Superior temporal gyrus (tissue), 1 donor: ENCODE results near the gene BBIP1.
"Not testable (repeated sequence)": the region's sequence is repeated elsewhere in the genome, so short reads cannot be mapped to it uniquely, and the experiment has no call there.

Experiments used
- DNase-seq: peaks from one replicate; pipeline ENCODE4 v3.0.0-alpha.2; 2016; ENCODE audit errors: extremely low spot score

The BBIP1 gene

DNA sequence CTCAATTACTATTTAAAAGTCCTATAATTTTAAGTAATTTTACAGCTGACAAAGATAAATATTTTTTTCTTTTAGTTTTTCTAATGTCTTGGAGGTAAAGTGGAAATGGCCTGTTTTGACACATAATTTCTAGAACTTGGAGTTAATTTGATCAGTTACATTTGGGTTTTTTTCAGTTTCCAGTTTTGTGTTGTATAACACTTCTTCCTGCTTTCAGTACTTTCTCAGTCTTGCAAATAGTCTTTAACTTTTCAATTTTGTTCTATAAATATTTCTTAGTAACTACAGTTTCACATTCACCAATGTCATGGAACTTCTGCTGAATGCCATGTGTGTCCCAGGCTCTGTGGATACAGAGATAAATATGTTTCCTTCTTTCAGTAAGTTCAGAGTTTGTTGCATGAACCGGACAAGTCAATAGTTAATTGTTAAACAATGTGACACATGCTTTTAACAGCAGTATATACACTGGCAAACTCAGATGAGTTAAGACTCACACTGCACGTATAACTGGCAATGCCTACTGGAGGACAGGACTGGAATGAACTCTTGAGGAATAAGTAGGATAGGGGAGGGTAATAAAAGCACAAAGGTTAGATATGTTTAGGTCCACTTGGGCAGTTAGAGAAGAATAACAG, 5.0 kb upstream of the BBIP1 start:
- DNase-seq, result no peak

DNA sequence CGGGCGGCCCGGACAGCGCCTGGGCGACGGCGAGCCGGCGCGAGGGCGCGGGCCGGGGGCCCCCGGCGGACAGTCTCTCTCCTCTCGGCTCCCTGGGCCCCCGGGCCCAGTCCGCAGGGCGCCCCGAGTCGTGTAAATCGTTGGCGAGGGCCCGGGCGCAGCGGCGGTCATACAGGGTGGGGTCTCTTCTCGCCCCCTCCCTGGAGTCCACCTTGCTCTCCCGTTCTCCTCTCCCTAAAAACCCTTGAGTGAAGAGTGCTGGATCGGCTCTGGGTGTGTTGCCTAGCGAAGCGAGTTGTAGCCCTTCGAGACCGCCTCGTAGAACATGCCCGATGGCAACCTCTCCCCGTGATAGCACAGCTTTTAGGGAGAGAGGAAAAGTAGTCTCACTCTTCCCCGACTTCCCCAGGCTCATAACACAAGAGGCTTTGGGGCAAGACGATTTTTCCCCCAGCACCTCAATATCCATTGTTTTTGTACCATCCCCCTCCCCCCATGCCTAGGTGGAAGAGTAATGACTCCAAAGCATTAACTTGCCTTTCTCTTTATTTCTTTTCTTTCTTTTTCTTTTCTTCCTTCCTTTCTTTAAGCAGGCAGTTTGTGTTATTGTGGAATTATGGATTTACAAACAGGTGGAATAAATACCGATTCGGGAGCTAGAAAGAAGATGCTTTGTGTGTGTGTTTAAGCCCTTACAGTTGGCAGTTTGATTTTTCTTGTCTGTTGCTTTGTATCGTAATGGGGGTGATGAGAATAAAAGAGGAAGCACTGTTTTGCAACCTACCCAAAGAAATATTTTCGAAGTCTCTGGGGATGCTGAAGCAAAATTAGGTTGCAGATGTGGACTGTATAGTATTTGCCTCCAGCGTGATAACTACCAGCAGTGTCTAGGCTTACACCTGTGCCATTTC, 1.2 kb upstream of the BBIP1 start:
- DNase-seq, result peak; percentile 45

DNA sequence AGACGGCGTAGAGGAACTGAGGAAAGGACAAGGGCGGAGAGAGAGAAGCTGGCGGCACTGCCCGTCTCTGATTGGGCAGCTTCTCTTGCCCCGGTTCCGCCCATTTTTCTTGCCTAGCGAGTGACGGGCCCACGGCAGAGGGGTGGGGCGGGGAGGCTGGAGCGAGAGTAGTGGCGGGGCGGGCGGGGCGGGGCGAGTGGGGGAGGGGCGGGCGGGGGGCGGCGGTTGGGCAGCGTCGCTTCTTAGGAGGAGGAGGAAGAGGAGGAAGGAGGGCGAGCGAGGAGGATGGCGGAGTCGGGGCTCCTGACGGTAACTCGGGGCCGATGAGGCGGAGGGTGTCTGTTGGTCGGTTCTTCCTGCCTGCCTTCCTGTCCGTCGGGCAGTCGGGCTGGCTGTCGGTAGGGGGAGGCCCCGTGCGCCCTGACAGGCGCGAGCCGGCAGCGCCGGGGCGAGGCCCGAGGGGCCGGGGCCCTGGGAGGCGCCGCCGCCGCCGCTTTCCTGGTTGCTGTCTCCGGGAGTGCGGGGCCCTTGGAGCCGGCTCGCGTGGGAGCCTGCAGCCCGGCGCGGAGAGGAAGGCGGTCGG, 460 bp upstream of the BBIP1 start, which contains the start of gene SHOC2:
Gene SHOC2, plus strand, starts transcription at position 256 of the 583 bp plus-strand sequence. CDS start 44,755 bp downstream, outside the sequence.
- no peak for DNase-seq

DNA sequence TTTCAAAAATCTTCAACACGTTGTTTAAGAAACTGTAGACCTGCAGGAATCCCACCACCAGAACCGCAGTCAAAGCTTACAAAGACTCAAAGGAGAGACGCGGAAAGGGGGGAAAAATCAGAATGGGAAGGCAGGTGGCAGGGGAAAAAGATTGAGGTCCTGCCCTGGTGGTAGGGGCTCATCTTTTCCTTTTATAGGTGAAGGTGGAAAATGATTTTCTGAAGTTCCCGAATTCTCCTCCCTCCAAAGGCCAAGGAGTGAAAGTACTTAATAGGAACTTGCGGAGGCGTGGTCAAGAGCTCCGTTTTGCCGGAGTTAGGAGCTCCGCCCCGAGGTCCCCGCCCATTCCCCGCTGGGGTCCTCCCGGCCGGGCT, 724 bp downstream of the BBIP1 start:
- DNase-seq, result peak; percentile 72

DNA sequence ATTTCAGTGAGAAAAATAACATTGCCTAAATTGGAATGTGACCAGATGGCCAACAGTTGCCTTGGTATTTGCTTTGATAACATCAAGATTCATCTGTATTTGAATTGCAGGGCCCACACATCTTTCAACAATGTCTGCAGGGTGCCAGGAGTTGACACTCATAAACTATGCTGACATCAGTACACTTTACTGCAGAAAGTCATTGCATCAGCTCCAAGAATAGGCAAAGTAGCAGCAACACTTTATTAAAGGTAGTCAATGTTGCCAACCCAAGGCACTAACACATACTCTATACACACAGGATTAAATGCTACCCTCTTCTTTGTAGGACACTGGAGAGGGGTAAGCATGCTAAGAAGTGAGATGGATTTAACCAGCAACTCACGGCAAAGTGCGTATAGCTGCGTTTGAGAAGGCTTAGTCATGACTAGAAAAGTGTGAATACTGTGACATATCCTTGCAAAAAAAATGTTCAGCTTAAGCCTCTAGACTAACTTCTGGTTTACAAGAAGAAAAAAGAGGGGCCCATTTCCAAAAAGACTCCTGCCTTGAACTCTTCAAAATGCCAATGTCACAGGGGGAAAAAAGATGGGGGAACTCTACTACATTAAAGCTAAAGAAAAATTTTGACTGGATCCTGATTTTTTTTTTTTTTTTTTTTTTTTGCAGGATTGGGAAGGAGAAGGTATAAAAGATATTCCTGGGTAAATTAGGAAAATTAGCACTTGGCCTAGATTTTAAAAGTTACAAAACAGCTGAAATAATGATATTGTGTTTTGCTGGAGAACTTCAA, 2.2 kb downstream of the BBIP1 start:
- no peak for DNase-seq

DNA sequence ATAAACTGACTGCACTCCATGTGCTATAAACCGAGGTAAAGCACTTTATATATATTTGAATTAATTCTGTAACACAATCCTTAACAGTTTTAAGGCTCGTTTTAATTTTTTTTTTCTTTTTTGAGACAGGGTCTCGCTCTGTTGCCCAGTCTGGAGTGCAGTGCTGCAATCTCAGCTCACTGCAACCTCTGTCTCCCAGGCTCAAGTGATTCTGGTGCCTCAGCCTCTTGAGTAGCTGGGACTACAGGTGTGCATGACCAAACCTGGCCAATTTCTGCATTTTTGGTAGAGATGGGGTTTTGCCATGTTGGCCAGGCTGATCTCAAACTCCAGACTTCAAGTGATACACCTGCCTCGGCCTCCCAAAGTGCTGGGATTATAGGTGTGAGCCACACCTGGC, 3.4 kb downstream of the BBIP1 start:
- not testable (repeated sequence) for DNase-seq

DNA sequence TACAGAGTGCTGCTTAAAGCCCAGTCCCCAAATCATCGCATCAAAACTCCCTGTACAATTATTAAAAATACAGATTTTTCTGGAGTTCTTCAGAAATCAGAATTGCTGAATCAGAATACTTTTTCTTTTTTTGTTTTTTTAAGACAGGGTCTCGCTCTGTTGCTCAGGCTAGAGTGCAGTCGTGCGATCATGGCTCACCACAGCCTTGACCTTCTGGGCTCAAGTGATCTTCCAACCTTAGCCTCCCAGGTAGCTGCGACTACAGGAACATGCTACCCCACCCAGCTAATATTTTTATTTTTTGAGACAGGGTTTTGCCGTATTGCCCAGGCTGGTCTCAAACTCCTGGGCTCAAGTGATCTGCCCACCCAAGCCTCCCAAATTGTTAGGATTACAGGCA, 3.9 kb downstream of the BBIP1 start:
- DNase-seq, result no peak

DNA sequence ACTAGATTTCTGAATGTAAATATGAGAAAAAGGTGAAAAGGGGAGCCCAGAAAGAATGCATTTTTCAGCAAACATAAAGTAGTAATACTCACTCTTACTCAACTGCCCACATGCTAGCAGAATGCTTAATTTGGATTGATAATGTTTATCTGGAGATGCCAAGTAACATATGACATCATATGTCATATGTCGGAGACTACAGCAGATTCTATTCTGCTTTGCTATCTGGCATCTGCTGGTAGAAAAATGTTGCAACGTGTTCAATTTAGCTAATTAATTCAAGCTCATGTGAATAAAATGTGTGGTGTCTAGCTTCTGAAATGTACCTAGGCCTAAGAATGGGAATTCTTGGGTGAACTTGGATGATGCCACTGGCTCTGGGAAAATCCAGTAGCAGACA, 4.5 kb downstream of the BBIP1 start:
- no peak for DNase-seq

DNA sequence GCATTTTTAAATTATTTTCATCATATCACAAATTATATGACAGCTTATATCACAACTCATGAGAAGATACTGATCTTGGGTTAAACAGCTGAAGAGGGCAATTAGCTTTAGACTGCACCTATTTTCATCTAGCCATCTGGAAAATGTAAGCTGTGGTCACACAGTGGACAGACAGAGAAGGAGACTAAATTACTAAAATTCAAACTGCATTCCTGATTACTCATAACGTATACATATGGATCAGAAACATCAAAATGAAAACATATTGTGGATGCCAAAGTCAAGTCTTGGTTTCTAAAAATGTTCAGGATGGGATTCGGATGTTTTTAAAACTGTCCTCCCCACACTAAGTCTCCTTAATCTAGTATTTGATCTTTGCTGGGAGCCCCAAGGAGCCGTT, 6.6 kb downstream of the BBIP1 start:
- no peak for DNase-seq

DNA sequence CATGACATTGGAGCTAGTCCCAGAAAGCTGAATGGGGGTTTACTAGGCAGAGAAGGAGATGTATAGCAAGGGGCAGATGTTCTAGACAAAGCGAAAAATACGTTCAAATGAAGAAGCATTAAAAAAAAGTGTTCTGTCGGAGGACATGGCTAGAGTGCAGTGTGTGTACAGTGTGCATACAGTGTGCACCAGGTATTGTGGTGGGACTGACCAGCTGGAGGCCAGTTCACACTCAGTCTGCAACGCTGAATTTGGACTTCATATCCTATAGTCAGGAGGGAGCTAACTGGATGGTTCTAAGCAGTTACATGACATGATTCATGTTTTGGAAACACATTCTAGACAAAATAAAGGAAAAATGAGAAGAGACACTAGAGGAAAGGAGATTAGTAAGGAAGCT, 8.8 kb downstream of the BBIP1 start:
- DNase-seq, result no peak

DNA sequence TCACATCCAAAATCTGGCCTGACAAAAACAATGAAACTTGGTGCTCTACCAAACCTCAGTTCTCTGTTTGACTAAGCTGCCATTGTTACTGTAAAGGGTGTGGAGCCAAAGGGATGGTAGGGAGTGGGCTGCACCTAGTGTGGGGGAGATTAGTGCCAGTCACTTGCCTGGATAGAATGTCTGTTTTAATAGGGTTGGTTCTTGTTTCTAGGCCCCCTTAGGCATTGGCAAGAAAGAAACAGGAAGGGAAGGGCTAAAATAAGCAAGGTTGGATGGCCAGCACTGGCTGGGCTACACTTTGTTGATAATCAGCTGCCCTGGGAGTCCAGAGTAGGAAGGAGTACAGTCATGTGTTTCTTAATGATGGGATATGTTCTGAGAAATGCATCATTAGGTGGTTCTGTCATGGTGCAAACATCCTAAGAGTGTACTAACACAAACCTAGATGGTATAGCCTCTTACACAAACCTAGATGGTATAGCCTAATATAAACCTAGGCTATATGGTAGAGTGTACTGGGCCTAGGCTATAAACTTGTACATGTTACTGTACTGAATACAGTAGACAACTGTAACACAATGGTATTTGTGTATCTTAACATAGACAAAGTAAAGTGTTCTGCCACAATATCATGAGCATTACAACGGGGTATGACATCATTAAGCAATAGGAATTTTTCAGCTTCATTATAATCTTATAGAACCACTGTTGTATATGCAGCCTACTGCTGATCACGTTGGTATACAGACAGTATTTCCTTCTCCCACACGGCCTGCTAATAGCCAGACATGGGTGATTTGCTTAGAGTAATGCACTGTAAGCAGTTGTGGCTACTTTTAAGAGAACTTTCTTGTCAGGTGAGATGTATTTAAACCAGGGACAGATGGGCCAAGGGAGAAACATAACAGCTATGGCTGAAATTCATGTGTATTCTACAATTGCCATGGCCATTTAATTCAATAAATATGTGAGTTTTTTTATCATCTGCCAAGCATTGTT, 15.4 kb downstream of the BBIP1 start:
- no peak for DNase-seq

DNA sequence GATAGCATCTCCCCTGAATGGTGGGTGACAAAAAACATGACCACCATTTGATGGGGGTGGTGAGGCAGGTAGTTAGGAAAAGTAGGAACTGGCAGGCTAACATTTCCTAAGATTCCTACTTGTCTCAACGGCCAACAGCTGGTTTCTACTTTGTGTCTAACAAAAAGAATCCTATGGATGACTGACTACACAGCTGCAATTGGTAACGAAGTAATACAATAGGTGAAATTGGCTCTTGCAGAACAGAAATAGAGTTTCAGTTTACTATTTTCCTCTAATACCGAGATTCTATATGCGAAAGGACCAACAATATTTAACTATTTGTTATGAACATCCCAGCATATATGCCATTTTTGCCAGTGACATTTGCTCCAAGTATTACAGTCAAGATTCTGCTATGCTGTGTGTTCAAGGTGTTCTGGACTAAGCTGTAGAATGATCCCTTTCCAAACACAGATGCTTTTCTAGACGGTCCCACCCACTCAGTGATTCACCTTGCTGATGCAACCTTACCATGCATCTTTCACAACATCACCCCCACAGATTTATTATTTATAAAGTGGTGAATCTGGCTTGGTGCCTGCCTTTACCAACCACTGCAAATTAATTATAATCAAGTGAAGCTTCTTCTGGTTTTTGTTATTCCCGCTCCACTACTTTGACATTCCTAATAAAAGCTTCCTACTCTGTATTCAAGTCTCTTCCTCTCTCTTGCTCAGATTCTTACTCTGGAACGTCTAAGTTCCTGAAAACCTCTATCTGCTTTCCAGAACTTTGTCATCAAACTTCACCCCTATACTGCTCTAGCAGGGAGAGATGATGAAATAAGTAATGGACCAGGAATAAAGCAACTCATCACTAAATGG, 16.8 kb downstream of the BBIP1 start:
- DNase-seq, result no peak

DNA sequence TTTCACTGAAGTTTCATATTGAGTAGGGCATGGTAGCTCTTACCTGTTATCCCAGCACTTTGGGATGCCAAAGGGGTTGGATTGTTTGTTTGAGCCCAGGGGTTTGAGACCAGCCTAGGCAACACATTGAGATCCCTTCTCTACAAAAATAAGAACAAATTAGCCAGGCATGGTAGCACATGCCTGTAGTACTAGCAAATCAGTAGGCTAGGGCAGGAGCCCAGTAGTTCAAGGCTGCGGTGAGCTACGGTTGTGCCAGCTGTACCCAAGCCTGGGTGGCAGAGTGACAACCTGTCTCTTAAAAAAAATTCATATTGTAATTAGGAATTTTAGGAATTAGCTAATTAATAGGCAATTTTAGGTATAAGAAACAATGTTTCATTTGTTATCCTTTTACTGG, 18.0 kb downstream of the BBIP1 start:
- DNase-seq, result no peak

DNA sequence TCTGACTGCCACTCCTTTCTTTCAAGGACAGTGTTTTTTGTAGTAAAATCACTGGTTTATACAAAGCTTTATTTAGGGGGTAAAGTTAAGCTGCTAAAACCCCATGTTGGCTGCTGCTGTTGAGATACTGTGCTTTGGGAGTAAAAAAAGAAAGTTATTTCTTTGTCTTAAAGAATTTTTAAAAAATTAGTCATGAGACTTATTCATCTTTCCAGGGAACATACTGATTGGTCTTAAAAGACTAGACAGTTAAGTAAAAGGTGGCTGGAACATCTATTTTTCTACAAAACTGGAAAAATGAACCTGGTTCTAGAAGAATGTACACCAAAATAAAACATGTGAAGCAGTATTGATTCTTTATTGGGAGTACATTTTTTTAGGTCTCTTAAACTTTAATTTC, 20.6 kb downstream of the BBIP1 start:
- no peak for DNase-seq

DNA sequence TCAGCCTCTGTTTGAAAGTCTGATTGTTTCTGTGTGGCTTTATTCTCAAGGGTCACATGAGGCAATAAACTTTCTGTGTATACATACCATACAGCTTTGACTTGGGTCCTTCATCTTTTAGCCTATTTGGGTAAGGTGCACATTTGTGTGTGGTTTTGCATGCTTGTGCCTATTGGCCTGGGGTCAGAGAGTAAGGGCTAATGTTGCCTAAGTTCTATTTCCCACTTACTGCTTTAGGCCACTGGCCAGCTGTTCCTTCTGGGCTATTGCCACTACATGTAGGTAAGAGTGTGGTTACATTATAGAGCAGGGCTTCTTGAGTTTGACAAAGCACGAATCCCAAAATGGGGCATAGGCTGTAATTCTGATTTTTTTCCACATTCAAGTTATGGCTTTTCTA, 21.8 kb downstream of the BBIP1 start:
- no peak for DNase-seq

DNA sequence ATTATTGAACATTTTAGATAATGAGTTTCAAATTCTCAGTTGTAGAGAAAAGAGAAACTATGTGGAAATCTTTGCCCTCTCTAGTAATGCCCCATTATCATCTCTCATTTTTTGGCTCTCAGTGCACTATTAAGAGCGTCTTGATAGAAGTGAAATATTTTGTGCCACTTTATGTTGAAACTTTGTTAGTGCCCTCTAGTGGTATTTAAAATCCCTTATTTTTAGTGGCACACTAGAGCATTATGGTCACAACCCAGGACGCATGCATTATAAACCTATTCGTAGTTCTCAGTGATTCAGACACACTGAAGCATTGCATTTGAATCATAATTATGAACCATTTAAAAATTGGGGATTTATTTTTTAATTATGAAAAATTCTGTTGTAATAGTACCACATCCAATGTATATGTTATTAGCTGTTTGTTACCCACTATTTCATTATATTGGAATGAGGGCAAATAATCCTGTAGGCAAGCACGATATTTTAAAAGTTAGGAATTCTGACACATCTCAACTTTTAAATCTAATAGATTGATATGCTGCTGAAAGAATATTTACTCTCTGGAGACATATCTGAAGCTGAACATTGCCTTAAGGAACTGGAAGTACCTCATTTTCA, 25.3 kb downstream of the BBIP1 start:
- peak; percentile 92 for DNase-seq

DNA sequence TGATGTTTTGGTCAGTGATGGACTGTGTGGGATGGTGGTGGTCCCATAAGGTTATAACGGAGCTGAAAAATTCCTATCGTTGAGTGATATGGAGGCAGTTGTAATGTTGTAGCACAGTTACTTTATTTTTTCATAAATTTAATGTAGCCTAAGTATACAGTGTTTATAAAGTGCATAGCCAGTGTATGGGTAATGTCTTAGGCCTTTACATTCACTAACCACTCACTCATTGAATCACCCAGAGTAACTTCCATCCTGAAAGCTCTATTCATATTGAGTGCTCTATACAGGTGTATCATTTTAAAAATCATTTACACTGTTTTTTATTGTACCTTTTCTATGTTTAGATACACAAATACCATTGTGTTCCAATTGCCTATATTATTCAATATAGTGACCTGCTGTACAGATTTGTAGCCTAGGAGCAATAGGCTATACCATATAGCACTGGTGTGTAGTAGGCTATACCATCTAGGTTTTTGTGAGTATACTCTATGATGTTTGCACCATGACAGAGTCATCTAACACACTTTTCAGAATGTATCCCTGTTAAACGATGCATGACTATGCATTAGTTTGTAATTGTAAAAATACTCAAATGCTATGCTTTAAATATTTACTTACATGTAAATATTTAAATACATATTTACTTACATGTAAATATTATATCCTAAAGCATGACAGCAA, 26.2 kb downstream of the BBIP1 start:
- no peak for DNase-seq

DNA sequence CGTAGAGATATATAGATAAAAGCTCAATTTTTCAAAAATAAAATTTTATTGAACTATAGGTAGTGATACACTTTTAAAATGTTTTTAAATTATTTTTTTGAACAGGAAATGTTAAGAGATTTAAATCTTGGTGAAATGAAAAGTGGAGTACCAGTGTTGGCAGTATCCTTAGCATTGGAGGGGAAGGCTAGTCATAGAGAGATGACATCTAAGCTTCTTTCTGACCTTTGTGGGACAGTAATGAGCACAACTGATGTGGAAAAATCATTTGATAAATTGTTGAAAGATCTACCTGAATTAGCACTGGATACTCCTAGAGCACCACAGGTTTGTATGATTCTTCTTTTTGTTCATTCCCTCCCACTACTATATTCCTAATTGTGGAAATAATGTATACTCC, 31.4 kb downstream of the BBIP1 start:
- DNase-seq, result no peak
